GM18517 (cell line): Measurements from ENCODE around the gene METTL23.
"Not testable (repeated sequence)": the region's sequence is repeated elsewhere in the genome, so short reads cannot be mapped to it uniquely, and the experiment has no call there.

Experiments used
- ATAC-seq: cut with Tn5 transposase; IDR thresholded peaks from one replicate; pipeline ENCODE4 v1.9.1; 2021; ENCODE audit warnings: mild to moderate bottlenecking, moderate library complexity; ENCODE audit not compliant: unreplicated experiment

The METTL23 gene

DNA sequence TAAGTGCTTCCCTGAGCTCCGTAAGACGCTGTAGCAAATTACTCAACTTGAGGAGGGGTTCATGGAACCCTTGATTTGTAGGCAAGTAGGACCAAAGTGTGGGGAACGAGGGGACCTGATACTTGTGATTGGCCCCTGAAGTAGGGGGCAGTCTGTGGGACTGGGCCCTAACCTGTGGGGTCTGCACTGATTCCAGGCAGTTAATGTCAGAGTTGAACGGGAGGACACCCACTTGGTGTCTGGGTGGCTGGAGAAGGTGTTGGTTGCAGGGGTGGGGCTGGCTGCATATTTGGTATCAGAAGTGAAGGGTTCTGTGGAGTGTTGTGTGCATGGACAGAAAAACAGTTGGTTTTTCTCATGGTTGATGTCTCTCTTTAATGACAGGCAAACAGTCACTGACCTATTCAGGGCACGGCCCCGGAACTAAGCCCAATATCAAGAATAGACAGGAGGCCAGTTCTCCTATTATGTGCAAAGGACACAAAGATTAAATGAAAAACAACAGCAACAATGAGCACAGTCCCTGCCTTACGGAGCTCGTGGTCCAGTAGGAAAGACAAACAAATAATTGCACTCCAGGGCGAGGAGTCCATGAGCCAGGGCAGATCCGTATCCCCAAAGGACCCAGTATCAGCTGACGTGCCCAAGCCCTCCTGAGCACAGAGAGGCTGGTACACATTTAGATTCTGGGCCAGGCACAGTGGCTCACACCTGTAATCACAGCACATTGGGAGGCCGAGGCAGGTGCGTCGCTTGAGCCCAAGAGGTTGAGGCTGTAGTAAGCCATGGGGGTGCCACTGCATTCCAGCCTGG lies 35.1 kb upstream of the METTL23 start:
- no peak for ATAC-seq

DNA sequence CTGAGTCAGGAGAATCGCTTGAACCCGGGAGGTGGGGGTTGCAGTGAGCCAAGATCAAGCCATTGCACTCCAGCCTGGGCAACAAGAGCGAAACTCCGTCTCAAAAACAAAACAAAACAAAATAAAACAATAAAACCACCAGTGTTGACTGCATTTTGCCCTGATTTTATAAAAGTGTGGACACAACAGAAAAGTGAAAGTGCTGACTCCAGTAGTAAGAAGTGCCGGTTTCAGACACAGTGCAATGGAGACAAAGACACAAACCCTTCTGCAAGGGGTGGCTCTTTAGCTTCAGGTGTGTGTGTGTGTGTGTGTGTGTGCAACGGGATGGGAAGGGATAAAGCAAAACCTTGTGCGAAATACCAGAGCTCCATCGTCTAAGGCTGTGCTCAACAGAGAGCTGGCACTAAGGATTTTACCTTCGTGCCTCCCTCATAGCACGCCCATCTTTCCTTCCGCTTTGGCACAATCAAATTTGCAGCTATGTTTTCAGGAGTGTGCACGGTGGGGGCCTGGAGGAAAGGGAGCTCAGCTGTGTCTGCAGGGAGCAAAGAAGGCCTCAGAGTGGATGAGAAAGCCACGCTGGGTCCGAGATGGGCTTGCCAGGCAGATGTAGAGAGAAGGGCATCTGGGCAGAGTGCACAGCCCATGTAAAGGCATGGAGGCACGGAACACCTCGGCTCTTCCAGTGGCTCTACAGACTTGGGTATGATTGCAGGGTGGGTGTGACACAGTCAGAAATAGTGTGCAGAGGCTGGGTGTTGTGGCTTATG lies 31.4 kb upstream of the METTL23 start:
- no peak for ATAC-seq

DNA sequence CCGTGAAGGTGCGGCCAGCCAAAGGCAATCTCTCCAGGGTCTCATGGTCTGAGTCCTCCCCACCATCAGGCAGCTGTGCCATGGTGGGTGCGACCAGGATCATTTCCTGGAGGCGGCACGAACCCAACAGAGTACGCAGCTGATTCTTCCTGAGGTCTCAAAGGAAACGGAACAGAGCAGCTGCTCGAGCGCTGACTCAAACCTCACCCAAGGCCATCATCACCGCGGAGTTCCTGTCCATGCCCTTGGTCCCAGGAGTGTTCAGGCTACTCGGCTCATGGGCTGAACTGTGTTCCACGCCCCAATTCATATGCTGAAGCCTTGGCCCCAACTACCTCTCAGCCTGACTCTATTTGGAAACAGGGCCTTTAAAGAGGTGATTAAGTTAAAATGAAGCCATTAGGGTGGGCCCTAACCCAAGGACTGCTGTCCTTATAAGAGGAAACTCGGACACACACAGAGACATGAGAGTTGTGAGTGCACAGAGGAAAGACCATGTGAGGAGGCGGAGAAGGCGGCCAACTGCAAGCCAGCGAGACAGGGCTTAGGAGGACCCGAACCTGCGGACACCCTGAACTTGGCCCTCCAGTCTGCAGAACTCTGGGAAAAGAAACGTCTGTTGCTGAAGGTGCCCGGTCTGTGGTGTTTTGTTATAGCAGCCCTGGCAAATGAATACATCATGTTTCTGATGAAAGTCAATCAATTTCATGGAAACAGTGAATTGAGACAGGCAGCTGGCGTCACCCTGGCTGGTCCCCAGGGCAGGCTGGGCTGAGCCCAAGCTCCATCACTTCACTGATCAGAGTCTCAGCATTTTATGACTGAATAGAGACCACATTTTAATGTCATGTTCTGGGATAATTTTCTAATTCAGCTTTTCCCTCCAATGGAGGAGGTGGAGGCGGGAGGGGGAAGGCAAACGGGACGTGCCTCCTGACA lies 29.6 kb upstream of the METTL23 start:
- ATAC-seq, result no peak

DNA sequence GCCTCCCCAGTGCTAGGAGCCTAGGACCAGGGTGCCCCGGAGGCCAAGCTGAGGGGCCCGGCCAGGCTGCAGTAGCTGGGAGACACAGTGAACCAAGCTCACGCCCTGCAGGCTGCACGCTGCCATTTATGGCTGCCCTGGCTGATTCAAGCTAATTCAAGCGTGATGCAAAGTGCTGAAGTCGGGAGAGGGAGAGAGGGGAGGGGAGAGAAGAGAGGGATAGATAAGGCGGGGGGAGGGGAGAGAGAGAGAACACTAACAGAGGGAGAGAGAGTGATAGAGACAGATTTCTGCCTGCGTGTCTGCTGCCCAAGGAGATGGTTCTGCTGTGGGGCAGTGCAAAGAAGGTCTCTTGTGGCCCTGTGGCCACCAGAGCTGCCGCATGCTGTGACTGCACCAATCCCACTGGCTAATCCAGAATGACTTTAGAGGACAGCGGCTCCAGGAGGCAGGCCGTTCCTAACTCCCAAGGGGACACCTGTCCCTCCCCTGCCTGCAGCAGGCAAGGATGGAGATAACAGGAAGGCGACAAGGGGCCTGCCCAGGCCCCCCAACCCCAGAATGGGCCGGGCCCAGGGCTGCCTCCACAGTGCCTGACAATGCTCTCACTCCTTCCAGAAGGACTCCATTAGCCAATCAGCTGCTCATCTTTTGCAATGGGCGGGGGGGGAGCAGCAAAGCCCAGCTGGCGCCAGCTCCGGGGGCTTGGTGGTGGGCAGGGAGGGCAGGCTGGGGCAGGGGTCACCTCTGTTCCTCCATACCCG lies 28.8 kb upstream of the METTL23 start:
- no peak for ATAC-seq

DNA sequence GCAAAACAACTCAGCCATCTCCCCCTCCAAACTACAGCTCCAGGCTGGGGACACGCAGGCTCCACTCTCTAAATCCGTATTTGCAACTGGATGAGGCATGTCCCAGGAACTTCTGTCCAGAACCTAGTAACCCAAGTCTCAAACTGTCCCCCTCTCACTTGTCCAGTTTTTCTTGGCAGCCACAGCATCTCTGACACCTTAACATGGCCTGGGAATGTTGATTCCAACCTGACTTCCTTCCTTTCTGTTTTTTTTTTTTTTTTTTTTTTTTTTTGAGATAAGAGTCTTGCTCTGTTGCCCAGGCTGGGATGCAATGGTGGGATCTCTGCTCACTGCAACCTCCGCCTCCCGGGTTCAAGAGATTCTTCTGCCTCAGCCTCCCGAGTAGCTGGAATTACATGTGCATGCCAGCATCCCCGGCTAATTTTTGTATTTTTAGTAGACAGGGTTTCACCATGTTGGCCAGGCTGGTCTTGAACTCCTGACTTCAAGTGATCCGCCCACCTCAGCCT lies 28.1 kb upstream of the METTL23 start:
- not testable (repeated sequence) for ATAC-seq

DNA sequence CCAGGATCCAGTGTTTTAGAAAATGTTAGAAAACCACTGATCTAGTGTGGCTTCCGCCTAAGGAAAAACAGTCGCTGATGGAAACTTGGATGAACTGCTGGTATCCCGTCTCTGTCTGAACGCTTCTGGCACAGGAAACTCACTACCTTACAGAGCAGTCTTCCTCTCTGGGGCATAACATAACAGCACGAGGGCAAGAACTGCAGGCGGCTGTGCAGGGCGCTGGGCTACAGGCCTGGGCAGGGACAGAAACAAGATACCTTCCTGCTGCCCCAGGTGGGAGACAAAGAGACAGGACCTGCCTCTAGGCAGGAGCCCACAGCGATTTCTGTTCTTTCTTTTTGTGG lies 26.4 kb upstream of the METTL23 start:
- no peak for ATAC-seq

DNA sequence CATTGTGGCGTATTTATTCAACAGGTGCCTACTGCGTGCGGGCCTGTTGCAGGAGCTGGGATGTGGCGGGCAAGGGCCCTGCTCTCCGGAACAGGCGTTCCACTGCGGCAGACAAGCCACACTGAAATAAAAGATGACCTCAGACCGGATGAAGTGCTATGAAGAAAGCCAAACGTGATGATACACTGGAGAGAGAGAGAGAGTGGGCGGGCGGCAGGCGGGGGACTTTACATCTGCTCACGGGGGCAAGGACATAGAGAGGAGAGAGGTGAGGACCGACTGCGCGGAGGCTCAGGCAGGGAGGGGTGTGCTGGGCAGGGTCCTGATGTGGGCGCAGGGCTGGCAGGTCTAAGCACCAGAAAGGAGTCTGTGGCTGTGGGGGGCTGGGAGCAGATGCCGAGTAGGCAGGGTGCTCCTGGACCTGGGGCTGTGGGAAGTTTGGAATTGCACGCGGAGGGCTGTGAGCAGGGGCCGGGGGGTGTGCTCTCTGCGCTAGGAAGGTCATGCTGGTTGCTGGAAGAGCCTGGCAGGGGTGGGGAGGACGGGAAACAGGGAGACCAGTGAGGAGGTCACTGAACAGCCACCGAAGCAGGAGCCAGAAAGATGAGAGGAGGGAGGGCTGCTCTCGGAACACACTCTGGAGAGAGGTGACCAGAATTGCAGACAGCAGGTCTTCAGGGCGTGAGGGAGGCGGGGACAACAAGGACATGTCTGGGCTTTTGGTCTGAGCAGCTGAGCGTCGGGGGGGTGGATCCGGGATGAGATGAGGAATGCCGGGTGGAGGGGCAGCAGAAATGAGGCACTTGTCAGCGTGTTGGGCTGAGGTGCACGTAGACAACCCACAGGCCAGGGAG lies 25.8 kb upstream of the METTL23 start:
- no peak for ATAC-seq

DNA sequence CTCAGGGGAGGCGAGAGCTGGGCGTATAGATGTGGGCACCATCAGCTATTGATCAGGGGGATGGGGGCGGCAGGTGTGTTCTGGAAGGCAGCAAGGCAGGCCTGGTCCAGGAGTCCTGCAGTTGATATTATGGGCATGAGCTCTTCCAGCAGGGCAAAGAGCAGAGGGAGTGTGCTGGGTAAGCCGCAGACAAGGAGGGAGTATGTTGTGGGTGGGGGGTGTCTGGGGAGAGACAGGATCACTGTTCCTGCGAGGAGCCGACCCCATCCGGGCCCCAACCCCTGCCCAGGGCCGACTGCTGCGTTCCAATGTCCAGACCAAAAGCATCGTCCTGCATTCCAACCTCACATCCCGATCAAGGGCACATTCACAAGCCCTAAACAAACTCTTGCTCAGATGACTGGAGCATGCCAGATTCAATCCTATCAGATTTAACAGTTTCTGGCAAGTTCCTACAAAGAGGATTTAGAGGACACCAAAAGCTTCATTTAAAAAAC lies 25.1 kb upstream of the METTL23 start:
- ATAC-seq, result no peak

DNA sequence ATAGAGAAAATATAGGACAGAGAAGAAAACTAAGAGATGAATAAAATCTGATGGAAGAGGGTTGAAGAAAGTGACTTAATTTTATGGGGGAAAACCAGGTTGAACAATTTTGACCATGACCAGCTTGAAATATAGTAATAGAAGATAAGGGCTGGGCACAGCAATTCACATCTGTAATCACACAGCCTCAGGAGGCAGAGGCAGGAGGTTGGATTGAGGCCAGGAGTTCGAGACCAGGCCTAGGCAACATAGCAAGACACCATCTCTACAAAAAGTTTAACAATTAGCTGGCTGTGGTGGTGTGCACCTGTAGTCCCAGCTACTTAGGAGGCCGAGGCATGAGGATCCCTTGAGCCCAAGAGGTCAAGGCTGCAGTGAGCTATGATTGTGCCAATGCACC lies 24.6 kb upstream of the METTL23 start:
- no peak for ATAC-seq

DNA sequence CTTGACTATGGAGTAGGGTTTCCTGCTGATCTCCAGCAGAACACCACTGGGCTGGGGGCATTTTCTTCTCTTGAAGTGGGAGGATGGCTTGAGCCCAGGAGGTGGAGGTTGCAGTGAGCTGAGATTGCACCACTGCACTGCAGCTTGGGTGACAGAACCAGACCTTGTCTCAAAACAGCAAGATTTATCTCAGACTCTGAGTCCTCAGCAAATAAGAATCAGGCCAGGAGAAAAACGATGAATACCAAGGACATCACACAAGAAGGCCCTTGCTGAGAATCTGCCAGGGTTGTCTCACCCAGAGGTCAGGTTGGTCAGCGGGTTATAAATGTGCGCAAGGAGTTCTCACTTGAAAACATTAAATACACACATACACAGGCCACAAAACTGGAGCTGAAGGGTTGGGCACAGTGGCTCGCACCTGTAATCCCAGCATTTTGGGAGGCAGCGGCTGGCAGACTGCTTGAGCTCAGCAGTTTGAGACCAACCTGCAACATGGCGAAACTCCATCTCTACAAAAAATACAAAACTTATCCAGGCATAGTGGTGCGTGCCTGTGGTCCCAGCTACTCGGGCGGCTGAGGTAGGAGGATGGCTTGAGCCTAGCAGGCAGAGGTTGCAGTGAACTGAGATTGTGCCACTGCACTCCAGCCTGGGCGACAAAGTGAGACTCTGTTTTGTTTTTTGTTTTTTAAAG lies 23.6 kb upstream of the METTL23 start:
- no peak for ATAC-seq

DNA sequence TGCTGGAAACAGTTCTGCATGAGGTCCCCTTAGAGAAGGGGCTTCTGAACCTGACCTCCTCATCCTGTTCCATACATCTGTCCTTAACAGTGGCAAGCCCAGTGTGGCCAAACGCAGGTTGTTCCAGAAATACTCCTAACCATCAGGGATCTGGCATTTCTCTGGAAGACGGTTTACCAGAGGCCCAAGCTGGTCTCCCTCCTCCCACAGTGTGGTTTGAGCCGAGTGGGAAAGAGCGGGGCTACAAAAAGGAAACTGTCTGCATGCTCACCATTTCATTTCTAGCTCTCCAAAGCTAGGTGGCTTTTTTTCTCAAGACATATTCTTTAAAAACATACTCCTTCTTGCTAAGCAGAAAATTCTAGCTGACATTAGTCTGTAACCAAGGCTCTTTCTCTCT lies 21.8 kb upstream of the METTL23 start:
- no peak for ATAC-seq

DNA sequence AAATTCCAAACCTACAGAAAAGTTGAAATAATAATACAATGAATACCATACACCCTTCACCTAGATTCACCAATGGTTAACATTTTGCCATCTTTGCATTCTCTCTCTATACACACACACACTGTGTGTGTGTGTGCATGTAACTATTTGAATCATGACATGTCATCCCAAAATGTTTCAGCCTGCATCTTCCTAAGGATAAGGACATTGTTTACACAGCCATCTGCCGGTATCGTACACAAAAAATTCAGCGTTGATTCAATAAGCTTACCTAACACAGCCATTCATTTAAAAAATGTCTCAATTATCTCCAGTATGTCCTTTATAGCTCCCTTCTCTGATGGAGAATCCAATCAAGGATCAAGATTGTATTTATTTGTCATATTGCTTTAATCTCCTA lies 19.8 kb upstream of the METTL23 start:
- ATAC-seq, result no peak

DNA sequence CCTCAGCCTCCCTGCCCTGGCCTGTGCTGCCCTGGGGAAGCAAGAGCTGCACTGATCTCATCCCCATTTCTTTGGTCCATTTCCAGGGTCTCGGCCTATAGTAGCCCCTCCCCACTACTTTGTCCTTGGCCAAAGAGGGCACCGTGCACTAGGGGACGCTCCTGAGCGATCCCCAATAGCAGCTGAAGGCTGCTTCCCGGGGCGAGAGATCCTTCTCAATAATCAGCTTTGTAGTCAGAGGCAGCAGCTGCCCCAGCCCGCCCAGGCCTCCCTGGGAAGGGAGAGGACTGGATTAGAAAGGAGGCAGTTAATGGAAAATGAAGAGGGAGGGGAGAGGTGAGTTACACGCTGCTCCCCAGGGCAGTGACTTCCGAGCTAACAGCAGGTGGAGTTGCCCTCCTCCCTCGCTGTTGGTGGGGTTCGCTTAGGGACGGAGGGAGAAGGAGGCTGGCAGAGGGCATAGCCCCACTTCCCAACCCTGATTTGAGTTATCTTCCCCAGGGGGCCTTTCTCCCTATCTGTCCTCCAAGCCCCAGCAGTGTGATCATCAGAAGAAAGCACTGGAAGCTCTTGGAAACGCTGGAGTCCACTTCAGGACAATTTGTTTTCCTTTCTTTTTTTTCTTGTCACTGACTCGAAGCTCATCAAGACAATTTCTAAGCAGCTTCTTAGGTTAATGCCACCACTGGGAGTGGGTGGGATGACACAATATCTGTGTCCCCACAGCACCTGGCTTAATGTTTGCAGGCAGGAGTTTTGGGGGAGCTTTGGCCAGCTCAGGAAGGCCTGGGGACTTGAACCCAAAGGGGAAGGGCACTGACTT lies 18.4 kb upstream of the METTL23 start:
- no peak for ATAC-seq

DNA sequence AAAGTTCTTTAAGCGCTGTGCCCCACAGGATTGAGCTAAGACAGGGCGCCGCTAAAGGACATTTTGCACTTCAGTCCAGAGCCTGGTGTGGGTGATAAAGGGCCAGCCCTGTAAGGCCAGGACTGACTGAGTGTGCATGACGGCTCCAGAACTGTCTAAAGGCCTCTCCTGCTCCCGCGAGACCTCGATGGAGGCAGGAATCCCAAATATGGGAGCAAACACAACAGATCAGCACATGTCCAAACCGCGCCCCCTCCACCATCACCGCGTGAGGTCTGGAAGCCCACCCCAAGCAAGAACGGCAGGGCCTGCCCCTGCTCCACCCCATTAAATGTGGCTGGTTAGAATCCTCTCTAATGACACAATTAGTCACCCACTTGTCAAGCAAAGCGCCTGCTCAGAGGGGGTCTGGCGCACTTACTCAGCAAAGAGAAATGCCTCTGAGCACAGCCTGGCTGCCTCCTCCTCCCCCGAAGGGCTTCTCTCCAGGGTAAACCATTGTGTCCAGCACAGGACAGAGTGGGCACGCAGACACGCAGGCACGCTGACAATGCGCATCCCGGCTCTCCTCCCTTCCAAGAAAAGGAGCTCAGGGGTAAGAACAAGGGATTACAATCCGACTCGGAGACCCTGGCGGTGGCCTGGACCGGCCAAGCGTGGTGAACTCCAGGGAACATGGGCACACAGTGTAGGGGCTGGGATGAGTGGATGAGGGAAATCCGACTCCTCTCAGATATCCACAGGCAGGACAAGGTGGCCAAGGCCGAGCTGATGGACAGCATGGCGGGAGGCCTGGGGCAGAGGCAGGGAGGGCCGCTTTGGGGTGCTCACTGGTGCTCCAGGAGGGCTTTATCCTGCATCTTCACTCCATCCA lies 17.3 kb upstream of the METTL23 start:
- no peak for ATAC-seq

DNA sequence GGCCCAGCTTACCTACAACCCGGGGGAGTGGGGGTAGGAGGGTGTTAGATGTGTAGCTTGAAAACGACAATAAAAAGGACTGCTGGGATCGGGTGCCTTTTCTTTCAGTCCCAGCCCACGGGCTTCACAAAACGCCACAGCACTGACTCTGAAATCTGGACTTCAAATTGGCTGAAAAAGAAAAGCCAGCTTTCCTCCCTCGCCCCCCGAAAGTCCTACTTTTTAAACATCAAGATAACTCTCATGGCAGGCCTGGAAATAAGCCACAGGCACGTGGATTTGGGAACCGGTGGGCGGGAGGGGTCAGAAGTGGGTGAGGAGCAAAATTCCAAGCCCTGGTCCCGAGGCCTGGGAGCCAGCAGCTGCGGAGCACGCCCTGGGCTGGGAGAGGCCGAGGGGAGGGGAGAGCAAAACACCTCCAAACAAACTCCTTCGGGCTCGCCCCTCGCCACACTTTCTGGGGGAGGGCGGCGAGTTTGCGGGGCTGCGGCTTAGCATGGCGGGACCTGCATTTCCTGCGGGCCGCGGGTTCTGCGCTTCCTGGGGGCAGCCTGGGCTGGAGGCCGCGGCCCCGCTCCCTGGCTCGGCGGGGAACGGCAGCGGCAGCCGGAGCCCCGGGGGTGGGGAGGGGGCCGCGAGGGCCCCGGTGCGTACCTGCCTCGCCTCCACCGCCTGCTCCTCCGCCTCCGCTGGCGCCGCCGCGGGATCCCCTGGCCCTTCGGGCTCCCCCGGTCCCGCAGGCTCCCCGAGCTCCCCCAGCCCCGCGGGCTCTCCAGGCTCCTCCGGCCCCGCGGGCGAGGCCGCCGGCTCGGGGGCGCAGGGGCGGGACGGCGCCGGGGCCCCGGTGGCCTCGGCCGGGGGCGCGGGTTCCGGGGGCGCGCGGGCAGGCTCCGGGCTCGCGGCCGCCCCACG lies 16.4 kb upstream of the METTL23 start:
- ATAC-seq, result not testable (repeated sequence)
